Prostate gland (tissue), 2 donors: ENCODE measurements around the gene METAP2. TPM values are rescaled to one million over a fixed set of nuclear protein-coding genes. Genes with fewer than 3 reads are reported as not detected.

ENCODE experiments used
- DNase-seq: peaks from one replicate; pipeline ENCODE4 v3.0.0-alpha.2; 2019; ENCODE audit warnings: low spot score
- H3K27ac ChIP-seq, 2 donors: fragments of 200-600 bp; sonication (generic); 2 replicates each; pipeline ENCODE4 v1.5.1; 2017 to 2019
- H3K27me3 ChIP-seq: fragments of 200-600 bp; sonication (generic); replicated peaks from 2 replicates; pipeline ENCODE4 v1.5.1; 2019; ENCODE audit not compliant: insufficient read depth
- H3K36me3 ChIP-seq, 2 donors: fragments of 200-600 bp; sonication (generic); 1 replicate in 1 of 2; 2 replicates in 1 of 2; pipeline versions ENCODE4 v1.5.1 to v1.8.1; 2017 to 2019
- H3K4me1 ChIP-seq: fragments of 200-600 bp; sonication (generic); replicated peaks from 2 replicates; pipeline ENCODE4 v1.5.1; 2019
- H3K4me3 ChIP-seq, 2 donors: fragments of 200-600 bp; sonication (generic); 2 replicates each; pipeline ENCODE4 v1.5.1; 2017 to 2019
- H3K9me3 ChIP-seq: fragments of 200-600 bp; sonication (generic); 2 replicates; pipeline ENCODE4 v1.5.1; 2017
- CTCF ChIP-seq, 4 experiments: fragments of 200-600 bp in 2 of 4; fragments of 450-650 bp in 2 of 4; sonication (generic) in 2 of 4; IDR thresholded peaks; 1 replicate in 3 of 4; 2 replicates in 1 of 4; pipeline ENCODE4 v1.5.1; 2016 to 2019; ENCODE audit warnings: antibody characterized with exemption in 4 of 4, mild to moderate bottlenecking in 2 of 4, moderate library complexity in 2 of 4
- POLR2A ChIP-seq: fragments of 450-650 bp; IDR thresholded peaks from one replicate; pipeline ENCODE4 v1.6.1; 2016; ENCODE audit warnings: antibody characterized with exemption, mild to moderate bottlenecking
- POLR2AphosphoS5 ChIP-seq: sonication (generic); formaldehyde crosslinking; IDR thresholded peaks from one replicate; pipeline ENCODE4 v1.6.1; 2017; ENCODE audit warnings: antibody characterized with exemption
- WGBS: methylation state at CpG from one replicate; pipeline ENCODE4 v1.1.5; 2018; 5-methylcytosine and 5-hydroxymethylcytosine counted together
- intact Hi-C: fragments of 100-400 bp; cut with DNase I; formaldehyde crosslinking; loops from one replicate; pipeline ENCODE4 v1.14.2; 2022
- total RNA-seq, 2 donors: library from RNA; depleted of rRNA; stranded (reverse); fragments of >200 nt; gene quantifications; one replicate each; pipeline ENCODE4 v1.1.0, GENCODE V29; 2016

METAP2 gene
- total RNA-seq, 2 donors from 2014 or later = 46.4 to 61.7 TPM

DNA sequence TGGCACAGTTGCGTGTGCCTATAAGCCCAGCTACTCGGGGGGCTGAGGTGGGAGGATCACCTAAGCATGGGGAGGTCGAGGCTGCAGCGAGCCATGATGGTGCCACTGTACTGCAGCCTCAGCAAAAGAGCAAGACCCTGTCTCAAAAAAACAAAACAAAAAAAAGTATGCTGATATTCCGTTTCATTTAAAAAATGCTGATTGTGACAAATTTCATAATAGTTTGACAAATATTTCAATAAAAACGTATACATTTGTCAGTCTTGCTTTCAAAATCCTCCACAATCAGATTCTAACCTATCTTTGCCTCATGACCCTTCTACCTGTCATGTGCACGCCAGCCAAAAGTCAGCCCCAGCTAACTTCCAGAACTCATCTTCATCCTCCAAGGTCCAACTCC, 67.5 kb downstream of the METAP2 start:
- Histone ChIP-seq H3K27ac (no peak overlapping the region), H3K36me3 (no peaks in the 10 kb centered on the region), H3K27me3 (no peaks in the 10 kb centered on the region), H3K4me3 (no peak overlapping the region), H3K4me1 (no peaks in the 10 kb centered on the region), H3K9me3 (no peaks in the 10 kb centered on the region)
- 93% methylated on average over 7 of the region's 7 CpGs for WGBS
- no peak for TF ChIP-seq CTCF (IDR thresholded peaks at IDR 0.05)
- no peak for TF ChIP-seq POLR2AphosphoS5
- TF ChIP-seq POLR2A = no peak
- intact Hi-C loops = no loop called here
- no peak for DNase-seq

DNA sequence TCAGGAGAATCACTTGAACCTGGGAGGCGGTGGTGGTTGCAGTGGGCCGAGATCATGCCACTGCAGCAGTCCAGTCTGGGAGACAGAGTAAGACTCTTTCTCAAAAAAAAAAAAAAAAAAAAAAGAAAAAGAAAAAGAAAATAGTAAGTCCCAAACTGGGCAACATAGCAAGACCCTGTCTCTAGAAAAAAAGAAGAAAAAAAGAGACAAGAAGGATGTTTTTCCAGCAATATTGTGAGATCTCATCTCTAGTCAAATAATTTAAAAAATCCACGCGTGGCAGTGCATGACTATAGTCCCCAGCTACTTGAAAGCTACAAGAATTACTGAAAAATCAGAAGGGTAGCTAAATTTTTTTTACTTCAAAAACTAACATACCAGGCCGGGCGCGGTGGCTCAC, 69.4 kb downstream of the METAP2 start:
- TF ChIP-seq POLR2AphosphoS5 = no peak
- TF ChIP-seq POLR2A = no peak
- TF ChIP-seq CTCF (IDR thresholded peaks at IDR 0.05) = no peak
- H3K4me3 ChIP-seq = no peak overlapping the region
- 95% methylated on average over 7 of the region's 7 CpGs for WGBS

DNA sequence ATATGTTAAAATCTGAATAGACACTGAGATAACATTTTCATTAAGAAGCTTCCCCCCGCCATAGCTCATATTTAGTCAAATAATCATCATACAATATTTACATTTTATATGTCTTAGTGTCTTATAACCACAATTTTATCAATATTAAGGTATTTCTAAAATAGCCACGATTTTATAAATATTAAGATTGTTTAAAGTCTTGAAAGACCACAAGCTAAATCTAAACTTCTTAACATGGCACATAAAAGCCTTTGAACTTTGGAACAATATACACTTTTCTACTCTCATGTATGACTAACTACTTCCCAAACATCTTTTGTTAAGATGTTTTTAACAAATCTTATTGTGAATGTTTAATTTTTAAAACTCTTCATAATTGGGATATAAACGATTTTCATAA, 70.8 kb downstream of the METAP2 start:
- intact Hi-C loops = no loop called here
- TF ChIP-seq POLR2AphosphoS5 = no peak
- TF ChIP-seq POLR2A = no peak
- no peak for TF ChIP-seq CTCF (IDR thresholded peaks at IDR 0.05)
- H3K36me3 ChIP-seq = no peaks in the 10 kb centered on the region
- no peaks in the 10 kb centered on the region for H3K9me3 ChIP-seq
- H3K27me3 ChIP-seq = no peaks in the 10 kb centered on the region
- no peak overlapping the region for H3K4me3 ChIP-seq
- no peak overlapping the region for H3K27ac ChIP-seq
- WGBS = 70% methylated on average over 3 of the region's 3 CpGs
- no peaks in the 10 kb centered on the region for H3K4me1 ChIP-seq
- DNase-seq = no peak

More for the DNA sequence above, 69.4 kb downstream of the METAP2 start:
- Histone ChIP-seq H3K27ac (no peak overlapping the region), H3K4me1 (no peaks in the 10 kb centered on the region), H3K9me3 (no peaks in the 10 kb centered on the region), H3K27me3 (no peaks in the 10 kb centered on the region), H3K36me3 (no peaks in the 10 kb centered on the region)
- no peak for DNase-seq
- intact Hi-C loops = no loop called here

DNA sequence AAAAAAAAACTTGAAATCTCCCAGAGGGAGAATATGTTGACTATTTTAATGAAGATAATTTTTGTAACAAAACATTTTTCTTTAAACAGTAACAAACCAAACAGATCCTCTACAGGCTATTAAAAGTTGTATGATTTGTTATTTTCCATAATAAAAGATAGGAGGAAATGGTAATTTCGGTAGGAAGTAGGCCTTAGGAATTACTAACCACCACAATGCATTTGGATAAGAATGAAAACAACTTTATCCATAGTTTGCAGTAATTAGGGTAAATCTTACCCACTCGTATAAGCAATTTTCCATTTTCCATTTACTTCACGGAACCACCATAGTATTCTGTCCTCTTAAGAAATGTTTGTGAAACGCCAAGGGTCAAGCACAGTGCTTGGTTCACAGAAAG, 71.4 kb downstream of the METAP2 start:
- no peaks in the 10 kb centered on the region for H3K27me3 ChIP-seq
- 84% methylated on average over 4 of the region's 4 CpGs for WGBS
- no peaks in the 10 kb centered on the region for H3K36me3 ChIP-seq
- H3K9me3 ChIP-seq = no peaks in the 10 kb centered on the region
- no peaks in the 10 kb centered on the region for H3K4me1 ChIP-seq
- no peak for DNase-seq
- intact Hi-C loops = no loop called here
- no peak for TF ChIP-seq CTCF (IDR thresholded peaks at IDR 0.05)
- H3K4me3 ChIP-seq = no peak overlapping the region
- H3K27ac ChIP-seq = no peak overlapping the region

DNA sequence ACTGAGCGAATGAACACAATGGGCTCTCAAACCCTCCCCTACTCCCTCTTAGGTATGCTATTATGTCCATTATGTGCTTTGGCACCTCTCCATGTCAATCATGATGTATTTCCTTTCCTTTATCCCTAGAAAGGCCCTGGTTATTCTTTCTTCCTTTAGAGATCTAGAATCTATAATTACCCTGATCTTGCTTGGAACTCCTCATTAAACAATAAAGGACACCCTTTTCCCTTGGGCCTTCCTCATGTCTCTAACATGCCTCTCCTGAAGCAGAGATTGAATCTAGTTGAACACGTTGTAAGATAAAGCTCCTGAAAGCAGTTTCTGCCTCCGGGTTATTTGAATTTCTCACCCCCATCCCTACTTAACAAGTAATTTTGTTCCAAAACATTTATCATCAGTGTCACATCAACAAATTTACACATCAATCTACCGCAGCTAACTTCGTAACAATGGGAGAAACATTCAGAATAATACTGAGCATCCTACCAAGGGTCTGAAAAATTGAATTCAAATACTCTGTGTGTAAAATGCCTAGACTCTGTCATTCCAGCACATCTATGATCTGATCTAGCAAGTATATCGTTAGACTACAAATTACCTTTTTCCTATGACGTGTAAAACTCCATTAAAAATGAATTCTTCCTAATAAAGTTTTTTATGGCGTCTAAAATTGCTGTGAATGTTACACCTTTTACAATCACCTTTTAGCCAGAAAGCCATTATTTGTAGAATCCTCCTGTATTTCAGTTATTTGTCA, 72.0 kb downstream of the METAP2 start:
- 55% methylated on average over 8 of the region's 8 CpGs for WGBS
- no peaks in the 10 kb centered on the region for H3K27me3 ChIP-seq
- no peak overlapping the region for H3K27ac ChIP-seq
- no peak overlapping the region for H3K4me3 ChIP-seq
- no peaks in the 10 kb centered on the region for H3K9me3 ChIP-seq
- H3K4me1 ChIP-seq = no peaks in the 10 kb centered on the region
- TF ChIP-seq CTCF (IDR thresholded peaks at IDR 0.05) = no peak
- TF ChIP-seq POLR2A = no peak
- TF ChIP-seq POLR2AphosphoS5 = no peak
- H3K36me3 ChIP-seq = no peaks in the 10 kb centered on the region
- DNase-seq = no peak
- intact Hi-C loops = no loop called here
